GM18909 (cell line): ENCODE measurements around the gene MAST4.
"Not testable (repeated sequence)": the region's sequence is repeated elsewhere in the genome, so short reads cannot be mapped to it uniquely, and the experiment has no call there.

Source experiments
- ATAC-seq: cut with Tn5 transposase; IDR thresholded peaks from one replicate; pipeline ENCODE4 v1.9.1; 2021; ENCODE audit warnings: mild to moderate bottlenecking; ENCODE audit not compliant: unreplicated experiment, poor library complexity

The MAST4 gene

GRCh38 chr5:67156976-67157583 lies 560.9 kb downstream of the MAST4 start:
- peak; percentile 80 for ATAC-seq

- ATAC-seq, result no peak
These were observed 564.1 kb downstream of the MAST4 start for GRCh38 chr5:67160272-67160671.

GRCh38 chr5:67160985-67161384 lies 564.8 kb downstream of the MAST4 start:
- ATAC-seq, result no peak

DNA sequence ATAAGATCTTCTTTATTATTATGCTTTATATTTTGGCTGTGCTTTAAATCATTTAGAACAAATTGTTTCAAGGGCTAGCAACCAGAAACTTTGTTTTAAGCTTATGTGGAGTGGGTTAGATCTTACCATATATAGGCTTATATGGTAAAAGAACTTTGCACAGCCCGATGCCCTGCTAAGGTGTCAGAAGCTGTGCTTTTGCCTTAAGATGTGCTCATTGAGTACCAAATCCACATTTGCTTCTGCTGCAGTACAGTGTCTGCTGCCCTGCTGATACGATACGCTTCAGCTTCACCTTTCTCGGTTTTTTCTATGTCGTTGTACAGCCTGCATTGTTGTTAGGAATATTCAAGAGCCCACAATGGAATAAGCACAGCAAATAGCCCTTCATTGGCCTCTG lies 565.6 kb downstream of the MAST4 start:
- ATAC-seq, result no peak

DNA sequence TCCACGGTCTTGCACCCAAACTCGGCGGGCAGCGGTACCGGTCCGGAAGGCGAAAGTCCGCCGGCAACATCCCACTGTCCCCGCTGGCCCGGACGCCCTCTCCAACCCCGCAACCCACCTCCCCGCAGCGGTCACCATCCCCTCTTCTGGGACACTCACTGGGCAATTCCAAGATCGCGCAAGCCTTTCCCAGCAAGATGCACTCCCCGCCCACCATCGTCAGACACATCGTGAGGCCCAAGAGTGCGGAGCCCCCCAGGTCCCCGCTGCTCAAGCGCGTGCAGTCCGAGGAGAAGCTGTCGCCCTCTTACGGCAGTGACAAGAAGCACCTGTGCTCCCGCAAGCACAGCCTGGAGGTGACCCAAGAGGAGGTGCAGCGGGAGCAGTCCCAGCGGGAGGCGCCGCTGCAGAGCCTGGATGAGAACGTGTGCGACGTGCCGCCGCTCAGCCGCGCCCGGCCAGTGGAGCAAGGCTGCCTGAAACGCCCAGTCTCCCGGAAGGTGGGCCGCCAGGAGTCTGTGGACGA lies 567.1 kb downstream of the MAST4 start:
- ATAC-seq, result no peak

DNA sequence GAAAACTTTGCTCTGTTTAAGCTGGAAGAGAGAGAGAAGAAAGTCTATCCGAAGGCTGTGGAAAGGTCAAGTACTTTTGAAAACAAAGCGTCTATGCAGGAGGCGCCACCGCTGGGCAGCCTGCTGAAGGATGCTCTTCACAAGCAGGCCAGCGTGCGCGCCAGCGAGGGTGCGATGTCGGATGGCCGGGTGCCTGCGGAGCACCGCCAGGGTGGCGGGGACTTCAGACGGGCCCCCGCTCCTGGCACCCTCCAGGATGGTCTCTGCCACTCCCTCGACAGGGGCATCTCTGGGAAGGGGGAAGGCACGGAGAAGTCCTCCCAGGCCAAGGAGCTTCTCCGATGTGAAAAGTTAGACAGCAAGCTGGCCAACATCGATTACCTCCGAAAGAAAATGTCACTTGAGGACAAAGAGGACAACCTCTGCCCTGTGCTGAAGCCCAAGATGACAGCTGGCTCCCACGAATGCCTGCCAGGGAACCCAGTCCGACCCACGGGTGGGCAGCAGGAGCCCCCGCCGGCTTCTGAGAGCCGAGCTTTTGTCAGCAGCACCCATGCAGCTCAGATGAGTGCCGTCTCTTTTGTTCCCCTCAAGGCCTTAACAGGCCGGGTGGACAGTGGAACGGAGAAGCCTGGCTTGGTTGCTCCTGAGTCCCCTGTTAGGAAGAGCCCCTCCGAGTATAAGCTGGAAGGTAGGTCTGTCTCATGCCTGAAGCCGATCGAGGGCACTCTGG lies 567.8 kb downstream of the MAST4 start:
- ATAC-seq, result no peak

- no peak for ATAC-seq
These were observed 568.8 kb downstream of the MAST4 start for GRCh38 chr5:67164856-67165525.

- ATAC-seq, result peak; percentile 96
These were observed 569.6 kb downstream of the MAST4 start for GRCh38 chr5:67165526-67166459.

DNA sequence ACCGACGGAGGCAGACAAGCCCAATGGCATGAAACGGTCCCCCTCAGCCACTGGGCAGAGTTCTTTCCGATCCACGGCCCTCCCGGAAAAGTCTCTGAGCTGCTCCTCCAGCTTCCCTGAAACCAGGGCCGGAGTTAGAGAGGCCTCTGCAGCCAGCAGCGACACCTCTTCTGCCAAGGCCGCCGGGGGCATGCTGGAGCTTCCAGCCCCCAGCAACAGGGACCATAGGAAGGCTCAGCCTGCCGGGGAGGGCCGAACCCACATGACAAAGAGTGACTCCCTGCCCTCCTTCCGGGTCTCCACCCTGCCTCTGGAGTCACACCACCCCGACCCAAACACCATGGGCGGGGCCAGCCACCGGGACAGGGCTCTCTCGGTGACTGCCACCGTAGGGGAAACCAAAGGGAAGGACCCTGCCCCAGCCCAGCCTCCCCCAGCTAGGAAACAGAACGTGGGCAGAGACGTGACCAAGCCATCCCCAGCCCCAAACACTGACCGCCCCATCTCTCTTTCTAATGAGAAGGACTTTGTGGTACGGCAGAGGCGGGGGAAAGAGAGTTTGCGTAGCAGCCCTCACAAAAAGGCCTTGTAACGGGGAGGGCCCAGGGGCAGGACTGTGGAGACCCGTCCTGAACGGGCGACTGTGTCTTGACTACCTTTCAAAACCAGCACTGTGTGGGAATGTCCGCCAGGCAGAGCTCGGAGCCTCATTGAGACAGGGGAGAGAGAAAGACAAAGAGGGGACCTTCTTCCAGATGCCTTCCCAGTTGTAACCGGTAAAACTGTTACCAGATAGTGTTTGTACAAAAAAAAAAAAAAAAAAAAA lies 570.5 kb downstream of the MAST4 start:
- peak; percentile 41 for ATAC-seq

- ATAC-seq, result no peak
These were observed 571.9 kb downstream of the MAST4 start for GRCh38 chr5:67168069-67168468.

- ATAC-seq, result no peak
These were observed 574.6 kb downstream of the MAST4 start for GRCh38 chr5:67170767-67171166.

- not testable (repeated sequence) for ATAC-seq
These were observed 577.2 kb downstream of the MAST4 start for GRCh38 chr5:67173351-67173750.

DNA sequence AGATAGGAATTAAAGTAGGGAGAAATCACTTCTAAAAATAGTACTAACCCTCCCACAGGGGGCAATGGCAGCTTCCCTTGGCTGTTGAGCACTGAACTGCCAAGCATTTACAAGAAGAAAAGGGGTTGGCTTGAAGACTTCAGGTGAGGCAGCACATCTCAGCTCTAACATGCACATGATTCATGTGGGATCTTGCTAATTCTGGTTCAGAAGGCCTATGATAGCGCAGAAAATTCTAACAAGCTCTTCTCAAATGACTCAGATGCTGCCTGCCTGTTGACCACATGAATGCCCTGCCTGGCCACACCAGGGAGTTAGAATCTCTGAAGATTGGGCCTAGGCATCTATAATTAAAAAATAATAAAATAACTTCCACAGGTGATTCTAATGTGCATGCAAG lies 577.8 kb downstream of the MAST4 start:
- ATAC-seq, result no peak

DNA sequence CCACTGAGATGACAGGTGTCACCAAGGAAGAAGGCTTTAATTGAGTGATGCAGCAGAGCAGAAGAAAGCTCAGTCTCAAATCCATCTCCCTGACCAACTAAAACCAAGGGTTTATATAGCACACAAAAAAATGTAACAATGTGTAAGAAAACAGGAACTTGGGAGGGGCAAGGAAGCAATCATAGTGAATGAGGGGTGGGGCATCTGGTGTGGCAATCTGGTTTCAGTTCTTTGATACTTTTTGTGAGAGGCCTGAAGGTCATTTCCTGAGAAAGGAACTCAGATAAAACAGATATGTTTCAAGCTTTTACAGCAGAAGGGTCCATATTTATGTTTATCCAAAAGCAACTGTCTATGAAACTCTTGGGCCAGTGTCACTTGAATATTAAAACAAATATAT lies 580.7 kb downstream of the MAST4 start:
- no peak for ATAC-seq

GRCh38 chr5:67178085-67178484 lies 581.9 kb downstream of the MAST4 start:
- ATAC-seq, result no peak

DNA sequence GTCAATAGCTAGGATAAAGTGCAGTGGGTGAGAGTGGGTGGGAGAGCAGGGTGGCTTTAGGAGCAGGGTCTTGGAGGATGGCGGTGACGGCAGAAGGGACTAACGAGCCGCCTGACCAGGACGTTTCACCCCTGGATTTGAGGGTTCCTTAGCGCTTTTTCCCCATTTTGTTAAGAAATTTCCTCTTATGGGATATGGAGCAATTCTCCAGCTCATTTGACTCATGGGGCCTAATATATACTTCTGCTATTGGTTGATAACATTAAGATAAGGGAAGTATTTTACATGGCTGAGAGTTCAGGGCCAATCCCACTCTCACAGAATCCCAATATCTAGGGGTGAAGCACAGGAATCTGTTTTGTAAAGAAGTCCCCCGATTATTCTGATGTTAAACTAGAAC lies 582.8 kb downstream of the MAST4 start:
- ATAC-seq, result no peak

- no peak for ATAC-seq
These were observed 583.6 kb downstream of the MAST4 start for GRCh38 chr5:67179697-67180361.

DNA sequence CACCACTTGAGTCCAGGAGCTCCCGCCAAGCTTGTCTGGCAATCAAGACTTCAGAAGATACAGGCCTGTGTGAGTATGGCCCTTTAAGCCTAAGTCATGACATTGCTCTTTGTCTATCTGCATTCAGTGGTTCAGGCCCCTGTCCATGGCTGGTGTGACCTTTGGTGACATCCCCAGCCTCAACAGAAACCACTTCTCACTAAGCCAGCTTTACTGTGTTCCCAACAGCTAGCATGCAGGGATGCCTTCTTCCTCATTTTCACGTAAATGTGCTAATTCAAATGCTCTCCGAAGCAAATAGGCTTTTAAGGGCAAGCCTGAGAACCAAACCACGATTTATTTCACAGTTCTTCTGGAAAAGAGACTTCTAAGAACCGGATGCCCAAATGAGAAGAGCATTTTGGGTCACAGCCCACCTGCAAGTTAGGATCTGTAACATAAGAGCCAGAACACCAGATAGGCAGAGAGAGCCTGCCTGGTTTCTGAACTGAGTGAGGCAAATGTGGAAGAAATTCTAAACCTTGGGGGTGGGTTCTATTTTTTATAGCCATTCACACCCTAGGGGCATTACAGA lies 585.5 kb downstream of the MAST4 start:
- no peak for ATAC-seq
